ENCODE data around the gene COTL1.
"Not testable (repeated sequence)": the region's sequence is repeated elsewhere in the genome, so short reads cannot be mapped to it uniquely, and the experiment has no call there.

- TF ChIP-seq CTCF (conservative IDR thresholded peaks at IDR 0.05; ENCODE audit: low read length); EZH2phosphoT487 (IDR thresholded peaks at IDR 0.05; ENCODE audit: borderline replicate concordance, low read depth, low read length): not testable (repeated sequence)
Observed at GRCh38 chr16:84524941-84525581, 92.8 kb downstream of the COTL1 start.

Measured in OCI-LY7 (cell line).